HG03039 (cell line): ENCODE data around the gene ZBED1.
"Not testable (repeated sequence)": the region's sequence is repeated elsewhere in the genome, so short reads cannot be mapped to it uniquely, and the experiment has no call there.

Experiments
- ATAC-seq: cut with Tn5 transposase; IDR thresholded peaks from one replicate; pipeline ENCODE4 v1.9.1; 2021; ENCODE audit warnings: mild to moderate bottlenecking, moderate library complexity; ENCODE audit not compliant: unreplicated experiment

Gene ZBED1

DNA sequence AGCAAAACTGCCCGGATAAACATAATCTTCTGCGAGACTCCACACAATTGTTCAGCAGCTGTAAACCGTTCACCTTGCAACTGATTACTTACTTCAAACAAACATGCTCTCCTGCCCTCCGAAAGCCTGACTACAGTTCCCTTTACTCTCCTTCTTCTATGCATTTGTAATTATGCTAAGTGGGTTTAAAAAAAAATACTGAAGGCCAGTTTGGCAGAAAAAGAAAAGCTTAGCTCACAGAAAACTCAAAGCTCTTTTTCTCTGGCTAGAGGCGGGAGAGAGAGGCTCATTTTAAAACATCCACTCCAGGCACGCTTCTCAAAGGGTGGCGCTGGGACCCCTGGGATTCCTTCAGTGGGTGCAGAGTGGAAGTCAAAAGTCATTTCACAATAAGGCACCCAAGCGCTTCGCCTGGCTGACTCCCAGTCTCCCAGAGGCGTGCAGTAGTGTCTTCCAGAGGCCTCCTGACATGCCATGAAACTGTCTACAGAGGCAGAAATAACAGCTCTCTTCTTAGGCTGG is 1.9 kb downstream of the ZBED1 start:
- ATAC-seq = no peak

DNA sequence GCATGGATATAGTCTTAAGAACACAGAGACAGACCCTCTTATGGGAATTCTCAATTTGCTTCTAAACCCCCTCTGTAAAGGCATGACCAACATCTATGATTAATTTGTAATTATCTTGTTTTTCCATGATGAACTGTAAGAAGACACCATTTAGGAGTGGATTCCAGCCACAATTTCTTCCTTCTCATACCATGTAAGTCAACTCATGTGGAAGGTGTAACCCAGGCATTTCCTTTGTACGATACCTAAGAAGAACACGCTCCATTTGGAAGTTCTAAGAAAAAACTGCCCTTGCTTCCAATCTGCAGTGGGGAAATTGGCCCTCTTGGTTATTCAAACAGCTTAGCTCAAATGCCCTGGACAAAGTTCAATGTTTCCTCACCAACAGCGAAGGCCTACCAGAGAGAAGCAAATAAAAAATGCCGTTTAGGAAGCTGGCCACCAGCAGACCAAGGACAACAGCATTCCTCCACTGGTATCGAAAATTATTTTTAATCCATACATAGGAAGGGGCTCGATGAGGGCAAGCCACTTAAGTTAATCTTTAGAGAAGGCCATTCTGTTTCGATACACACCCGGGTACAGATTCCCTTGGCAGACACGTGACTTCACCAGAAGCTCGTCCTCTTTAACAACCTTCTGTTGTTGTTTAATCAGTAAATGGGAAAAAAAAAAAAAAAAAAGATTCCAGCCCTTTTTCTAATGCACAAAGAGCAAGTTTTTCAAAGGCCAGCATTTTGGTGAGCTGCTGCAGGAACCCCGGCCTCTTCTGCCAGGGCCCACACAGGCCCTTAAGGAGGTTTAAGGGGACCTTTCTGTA is 2.6 kb downstream of the ZBED1 start:
- ATAC-seq = no peak

DNA sequence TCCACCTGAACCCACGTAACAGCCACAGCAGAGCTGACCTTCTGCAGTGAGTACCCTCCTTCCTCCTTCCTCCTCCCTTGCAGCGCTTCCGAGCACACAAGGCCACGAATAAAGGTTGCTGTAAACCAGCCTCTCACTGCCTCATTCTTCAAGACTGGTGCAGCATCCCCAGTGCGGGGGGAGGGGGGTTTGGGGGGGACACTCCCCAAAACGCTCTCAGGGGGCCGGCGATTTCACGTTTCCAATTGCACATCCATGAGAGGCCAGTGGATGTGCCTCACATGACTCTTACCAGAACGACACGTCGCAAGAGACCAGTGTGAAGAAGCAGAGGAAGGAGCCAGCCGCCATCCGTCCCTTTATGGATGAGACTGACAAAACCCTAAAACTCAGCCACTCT is 5.2 kb downstream of the ZBED1 start:
- ATAC-seq = no peak

DNA sequence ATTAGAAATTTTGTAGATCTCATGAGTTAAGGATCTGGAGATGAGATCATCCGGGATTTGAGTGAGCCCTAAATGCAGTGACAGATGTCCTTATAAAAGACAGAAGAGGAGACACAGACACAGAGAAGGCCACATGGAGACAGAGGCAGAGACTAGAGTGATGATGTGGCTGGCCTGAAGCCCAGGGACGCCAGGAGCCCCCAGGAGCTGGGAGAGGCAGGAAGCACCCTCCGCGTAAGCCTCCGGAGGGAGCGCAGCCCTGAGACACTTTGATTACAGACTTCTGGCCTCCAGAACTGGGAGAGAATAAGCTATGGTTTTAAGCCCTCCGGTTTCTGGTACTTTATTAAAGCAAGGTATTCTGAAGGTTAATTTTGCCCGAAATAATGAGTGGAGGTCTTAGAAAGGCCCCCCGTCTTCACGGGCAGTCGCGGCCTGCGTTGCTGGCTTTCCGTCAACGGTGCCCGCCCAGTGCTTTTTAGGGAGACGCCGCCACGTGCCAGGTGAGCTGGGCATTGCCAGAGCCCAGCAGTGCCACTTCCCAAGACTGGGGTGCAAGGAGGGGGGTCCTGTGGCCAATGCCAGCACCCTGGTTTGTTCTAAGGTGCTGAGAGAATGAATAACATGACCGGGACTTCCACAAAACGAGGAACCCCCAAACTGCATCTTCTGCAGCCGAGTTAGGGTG is 8.1 kb downstream of the ZBED1 start:
- no peak for ATAC-seq

DNA sequence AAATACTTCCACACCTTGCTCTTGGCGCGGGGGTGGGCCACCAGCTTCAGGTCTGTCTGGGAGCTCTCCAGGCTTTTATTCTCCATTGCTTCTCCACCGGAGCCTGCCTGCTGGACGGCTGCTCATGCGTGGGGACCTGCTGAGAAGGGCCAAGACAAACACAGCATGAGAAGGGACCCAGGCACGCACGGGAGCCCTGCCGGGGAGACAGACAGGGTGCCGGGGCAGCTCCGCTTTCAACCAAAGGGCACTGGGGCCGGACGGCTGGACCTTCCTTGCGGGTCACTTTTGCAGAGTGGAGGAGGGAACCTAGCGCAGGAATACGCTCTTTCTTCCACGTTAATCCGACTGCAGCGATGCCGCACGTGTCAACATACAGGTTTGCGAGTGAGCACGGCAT is 10.1 kb downstream of the ZBED1 start:
- ATAC-seq = no peak

DNA sequence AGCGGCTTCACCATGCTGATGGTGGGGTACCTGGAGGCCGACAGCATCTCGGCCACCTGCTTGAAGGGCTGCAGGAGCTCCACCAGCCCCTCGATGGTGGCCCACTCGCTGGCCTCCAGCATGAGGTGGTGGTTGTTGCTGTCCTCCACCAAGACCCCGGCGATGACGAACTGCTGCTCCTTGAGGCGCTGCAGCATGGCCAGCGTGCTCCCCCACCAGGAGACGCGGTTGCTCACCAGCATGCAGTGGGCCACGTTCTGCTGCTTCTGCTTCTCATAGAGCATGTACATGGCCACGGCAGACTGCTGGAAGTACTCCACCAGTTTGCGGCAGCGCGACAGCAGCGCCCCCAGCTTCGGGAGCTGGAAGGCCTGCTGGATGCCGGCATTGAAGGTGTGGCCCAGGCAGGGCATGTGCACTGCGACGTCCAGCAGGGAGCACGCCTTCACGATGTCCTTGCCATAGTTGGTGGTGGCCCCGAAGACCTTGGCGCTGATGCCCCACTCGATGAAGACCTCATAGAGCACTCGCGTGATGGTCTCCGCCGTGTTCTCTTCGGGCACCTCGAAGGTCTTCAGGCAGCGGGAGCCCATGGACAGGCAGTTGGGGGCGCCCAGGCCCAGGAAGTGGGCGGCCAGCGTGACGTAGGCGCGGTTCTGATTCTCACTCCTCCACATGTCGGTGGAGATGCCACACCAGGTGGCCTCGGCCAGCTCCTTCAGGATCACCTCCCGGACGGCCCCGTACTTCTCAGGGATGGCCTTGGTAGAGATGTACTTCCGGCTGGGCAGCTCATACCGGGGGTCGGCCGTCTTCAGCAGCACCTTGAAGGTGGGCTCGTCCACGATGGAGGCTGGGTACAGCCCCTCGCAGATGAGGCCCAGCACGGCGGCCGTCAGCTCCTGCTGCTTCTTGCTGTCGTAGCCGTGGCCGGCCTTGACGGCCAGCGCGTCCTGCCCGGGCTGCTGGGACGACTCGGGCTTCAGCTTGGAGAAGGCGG is 11.0 kb downstream of the ZBED1 start:
- ATAC-seq = no peak

DNA sequence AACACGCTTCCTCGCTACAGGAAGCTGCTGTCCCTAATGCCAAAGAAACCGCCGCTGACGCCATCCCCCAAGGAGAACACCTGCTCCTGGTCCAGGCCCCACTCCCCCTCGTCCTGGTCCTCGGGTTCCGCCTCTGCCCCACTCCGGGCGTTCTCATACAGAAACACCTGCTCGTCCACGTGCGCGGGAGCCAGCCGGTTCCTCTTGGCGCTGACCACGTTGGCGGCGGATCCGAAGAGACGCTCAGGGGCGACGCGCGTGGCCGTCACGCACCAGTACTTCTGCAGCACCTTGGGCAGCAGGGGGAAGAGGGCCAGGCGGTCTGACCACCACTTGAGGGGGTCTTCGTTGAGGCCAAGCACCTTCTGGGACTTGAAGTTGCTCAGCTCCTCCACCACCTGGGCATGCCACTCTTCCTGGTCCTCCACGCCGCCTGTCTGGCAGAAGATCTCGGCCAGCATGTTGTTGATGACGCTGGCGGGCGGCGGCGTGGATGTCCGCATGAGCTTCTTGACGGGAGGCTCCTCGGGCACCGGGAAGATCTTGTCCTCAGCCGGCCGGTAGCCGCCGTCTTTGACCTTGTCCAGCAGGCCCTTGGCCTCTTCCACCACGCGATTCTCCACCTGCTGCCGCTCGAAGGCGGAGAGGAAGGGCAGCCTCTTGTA is 12.0 kb downstream of the ZBED1 start:
- ATAC-seq = no peak

DNA sequence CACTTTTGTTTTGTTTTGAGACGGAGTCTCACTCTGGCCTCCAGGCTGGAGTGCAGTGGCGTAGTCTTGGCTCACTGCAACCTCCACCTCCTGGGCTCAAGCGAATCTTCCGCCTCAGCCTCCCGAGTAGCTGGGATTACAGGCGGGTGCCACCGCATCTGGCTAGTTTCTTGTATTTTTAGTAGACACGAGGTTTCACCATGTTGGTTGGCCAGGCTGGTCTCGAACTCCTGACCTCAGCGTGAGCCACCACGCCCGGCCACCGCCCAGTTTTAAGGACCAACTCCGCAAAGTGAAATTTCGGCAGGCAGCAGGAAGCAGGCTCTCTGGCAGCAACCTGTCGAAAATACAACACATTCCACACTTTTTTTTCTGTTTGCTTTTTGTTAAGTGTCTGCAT is 13.4 kb downstream of the ZBED1 start:
- ATAC-seq = no peak

DNA sequence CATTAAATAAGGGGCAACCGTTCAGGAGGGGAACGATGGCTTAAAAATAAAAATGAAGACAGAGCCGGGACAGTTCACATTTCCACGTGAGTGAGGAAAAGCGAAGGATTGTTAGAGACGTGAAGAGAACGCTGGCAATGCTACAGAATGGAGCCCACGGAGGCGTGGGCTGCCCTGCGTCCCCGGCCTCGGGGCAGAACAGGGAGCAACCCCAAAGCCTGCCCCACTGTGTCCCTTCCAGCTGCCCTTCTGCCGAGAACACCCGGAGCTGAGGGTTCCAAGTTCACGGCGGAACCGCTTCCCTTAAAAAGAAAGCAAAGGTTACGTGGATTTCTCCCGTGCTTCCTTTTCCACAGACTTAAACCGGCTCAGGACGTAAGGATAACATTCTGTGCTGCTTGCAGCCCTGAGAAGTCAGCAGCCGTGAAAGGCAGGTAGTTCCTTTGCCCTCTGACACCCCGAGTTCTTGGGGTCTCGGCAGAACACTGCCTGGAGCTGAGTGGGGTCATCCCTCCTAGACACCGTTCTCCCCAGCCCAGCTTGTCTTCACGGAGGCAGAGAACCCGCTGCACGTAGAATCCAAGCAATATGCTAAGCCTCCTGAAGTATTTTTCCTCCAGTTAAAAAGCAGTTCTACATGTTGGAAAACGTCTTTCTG is 14.2 kb downstream of the ZBED1 start:
- ATAC-seq = no peak

DNA sequence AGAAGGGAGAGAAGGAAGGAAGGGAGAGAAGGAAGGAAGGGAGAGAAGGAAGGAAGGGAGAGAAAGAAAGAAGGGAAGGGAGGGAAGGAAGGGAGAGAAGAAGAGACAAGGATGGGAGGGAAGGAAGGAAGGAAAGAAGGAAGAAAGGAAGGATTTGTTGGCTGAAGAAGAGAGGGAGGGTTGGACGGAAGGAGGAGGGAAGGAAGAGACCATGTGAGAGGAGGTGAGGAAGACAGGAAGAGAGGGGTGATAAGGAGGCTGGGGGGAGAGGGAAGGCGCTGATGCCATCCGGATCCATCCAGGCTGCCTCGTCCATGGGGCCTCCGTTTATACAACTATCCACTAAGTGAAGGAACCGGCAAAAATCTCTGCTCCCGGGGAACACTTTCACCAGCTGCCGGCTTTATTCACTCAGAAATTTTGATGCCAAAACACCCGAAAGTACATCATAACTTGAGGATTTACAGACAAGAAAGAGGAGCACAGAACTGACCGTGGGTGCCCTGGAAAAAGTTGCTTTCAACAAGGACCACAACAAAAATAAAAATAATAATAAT is 14.9 kb downstream of the ZBED1 start:
- no peak for ATAC-seq

DNA sequence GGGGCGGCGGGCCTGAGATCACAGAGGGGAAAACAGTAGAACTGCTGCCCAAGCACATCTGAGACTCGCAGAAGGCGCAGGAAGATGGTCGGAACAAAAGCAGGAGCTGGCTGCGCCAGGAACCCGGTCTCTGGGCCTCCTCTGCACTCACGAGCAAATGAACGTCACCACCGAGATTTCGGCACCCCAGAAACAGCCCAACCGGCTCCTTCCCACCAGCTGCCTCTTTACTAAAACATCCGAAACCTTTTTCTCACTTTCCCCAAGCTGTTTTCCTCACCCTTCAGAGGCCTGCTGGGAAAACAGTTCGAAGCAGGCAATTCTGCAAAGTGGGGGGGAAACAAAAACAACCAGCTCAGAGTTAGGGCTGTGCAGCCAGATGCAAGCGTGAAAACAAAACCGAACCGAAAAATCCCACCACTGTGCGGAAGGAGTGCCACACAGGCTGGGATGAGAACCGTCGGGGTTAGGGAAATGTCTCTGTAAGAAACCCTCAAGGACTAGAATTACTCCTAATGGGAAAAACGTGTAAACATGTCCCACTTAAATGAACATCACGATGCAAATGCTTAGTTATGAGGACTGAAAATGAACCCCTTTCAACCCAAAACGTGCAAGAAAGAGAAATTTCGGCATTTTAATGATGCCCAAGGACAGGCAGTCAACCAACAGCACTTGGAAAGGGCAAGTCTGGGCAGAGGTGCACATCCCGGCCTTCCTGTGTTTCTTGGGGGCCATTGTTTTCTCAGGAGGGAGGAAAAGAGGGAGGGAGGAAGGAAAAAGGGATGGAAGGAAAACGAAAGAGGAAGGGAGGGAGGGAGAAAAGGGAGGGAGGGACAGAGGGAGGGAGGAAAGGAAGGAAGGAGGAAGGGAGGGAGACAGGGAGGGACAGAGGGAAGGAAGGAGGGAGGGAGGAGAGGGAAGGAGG is 15.8 kb downstream of the ZBED1 start:
- no peak for ATAC-seq

DNA sequence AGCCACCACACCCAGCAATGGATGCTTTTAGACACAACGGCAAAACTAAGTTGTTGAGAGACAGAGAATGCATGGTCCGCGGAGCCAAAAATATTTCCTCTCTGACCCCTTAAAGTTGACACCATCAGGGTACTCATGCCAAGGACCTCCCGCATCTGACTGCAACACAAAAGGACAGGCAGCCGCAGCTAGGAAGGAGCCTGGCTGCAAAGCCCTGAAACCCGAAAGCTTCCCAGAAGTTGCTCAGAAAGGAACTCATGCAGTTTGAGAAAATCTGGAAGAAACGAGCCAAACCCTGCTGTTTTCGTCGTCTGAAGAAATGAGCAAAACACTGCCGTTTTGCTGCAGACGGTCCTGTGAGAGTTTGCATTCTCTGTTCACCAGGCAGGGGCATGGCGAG is 16.5 kb downstream of the ZBED1 start:
- no peak for ATAC-seq

DNA sequence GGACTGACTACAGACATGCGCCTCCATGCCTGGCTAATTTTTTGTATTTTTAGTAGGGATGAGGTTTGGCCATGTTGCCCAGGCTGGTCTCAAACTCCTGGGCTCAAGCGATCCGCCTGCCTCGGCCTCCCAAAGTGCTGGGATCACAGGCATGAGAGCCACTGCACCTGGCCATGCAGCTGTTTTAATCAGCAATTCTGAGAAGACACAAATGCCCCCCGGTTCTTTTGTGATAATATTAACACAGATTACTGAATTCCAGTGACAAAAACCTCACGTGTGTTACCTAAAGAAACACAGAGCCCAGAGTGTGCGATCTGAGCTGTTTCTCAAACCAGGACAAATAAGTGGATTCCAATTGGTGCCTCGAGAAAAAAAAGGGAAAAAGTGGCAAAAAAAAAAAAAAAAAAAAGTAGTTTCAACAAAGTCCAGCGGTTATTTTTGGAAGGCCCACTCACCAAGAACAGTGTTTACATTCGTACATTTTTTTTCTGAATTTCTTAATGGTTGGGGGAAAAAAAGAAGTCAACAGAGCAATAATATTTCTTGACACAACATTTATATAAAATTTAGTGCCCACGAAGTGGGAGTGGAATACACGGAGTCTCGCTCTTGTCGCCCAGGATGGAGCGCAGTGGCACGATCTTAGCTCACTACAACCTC is 17.2 kb downstream of the ZBED1 start:
- no peak for ATAC-seq

DNA sequence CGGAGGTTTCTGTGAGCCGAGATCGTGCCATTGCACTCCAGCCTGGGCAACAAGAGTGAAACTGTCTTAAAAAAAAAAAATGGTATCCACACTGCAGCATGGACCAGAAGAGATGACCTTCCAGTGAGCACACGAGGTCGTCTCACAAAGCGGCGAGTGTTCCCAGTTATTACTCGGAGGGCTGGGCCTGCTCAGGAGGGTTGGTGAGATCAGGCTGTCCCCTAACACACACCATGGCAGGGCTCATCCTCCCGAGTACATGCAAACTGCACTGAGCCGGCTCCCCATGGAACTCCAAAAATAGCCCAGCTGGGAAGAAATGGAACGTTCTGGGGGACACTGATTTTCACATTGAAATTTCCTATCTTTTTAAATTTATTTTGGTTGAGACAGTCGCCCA is 19.2 kb downstream of the ZBED1 start:
- ATAC-seq = not testable (repeated sequence)

DNA sequence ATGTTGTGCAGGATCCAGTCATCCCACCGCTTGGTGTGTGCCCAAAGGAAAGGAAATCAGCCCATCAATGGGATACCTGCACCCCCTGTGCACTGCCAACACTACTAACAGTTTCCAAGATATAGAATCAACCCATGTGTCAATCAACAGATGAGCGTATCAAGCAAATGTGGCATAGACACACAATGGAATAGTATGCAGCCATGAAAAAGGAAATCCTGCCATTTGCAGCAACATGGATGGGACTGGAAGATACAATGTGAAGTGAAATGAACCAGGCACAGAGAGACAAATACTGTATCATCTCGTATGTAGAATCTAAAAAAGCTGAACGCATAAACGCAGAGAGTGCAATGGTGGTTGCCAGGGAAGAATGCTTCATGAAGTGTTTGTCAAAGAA is 20.8 kb downstream of the ZBED1 start:
- ATAC-seq = not testable (repeated sequence)

DNA sequence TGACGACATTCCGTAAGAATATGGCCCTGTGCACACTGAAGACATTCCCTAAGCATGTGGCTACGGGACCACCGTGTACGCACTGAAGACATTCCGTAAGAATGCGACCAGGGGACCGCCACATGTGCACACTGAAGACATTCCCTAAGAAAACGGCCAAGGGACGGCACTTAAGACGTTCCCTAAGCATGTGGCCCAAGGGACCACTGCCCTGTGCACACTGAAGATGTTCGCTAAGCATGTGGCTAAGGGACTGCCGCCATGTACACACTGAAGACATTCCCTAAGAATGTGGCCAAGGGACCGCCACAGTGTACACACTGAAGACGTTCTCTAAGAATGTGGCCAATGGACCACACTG is 21.4 kb downstream of the ZBED1 start:
- no peak for ATAC-seq

DNA sequence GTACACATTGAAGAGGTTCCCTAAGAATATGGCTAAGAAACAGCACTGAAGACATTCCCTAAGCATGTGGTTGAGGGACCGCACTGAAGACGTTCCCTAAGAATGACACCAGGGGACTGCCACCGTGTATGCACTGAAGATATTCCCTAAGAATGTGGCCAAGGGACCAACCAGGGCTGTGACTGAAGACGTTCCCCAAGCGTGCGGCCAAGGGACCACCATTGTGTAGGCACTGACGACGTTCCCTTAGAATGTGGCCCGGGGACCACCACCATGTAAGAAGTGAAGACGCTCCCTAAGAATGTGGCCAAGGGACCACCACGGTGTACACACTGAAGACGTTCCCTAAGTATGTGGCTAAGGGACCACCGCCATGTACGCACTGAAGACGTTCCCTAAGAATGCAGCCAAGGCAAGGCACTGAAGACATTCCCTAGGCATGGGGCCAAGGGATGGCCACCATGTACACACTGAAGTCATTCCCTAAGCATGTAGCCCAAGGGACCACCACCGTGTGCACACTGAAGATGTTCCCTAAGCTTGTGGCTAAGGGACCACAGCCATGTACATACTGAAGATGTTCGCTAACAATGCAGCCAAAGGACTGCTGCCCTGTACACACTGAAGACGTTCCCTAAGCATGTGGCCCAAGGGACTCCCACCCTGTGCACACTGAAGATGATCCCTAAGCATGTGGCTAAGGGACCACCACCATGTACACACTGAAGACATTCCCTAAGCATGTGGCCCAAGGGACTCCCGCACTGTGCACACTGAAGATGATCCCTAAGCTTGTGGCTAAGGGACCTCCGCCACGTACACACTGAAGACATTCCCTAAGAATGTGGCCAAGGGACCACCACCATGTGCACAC is 22.0 kb downstream of the ZBED1 start:
- ATAC-seq = no peak
